OCI-LY7 (cell line): ENCODE data around the gene MROH2B. TPM values are rescaled to one million over a fixed set of nuclear protein-coding genes. Genes with fewer than 3 reads are reported as not detected.

ENCODE experiments used
- BruUV-seq: library from RNA; stranded (reverse); fragments of 400-500 nt; replicated peaks from 2 replicates; lab custom pipeline; 2021; lab: Mats Ljungman, UMichigan
- CTCF ChIA-PET: fragments of 300-600 bp; sonication (Branson Sonifier 250); formaldehyde crosslinking; loops from one replicate; lab custom pipeline; 2022; ENCODE audit warnings: antibody characterized with exemption; ENCODE audit not compliant: unreplicated experiment; lab: Charles Lee
- POLR2A ChIA-PET: fragments of 300-600 bp; sonication (Branson Sonifier 250); formaldehyde crosslinking; loops from one replicate; lab custom pipeline; 2022; ENCODE audit warnings: antibody characterized with exemption; lab: Charles Lee
- DNase-seq: peaks from one replicate; pipeline ENCODE4 v3.0.0-alpha.2; 2015; ENCODE audit warnings: low spot score
- H2AFZ ChIP-seq: fragments of 200-600 bp; sonication (generic), shearing (Covaris generic); 2 replicates; pipeline ENCODE4 v1.6.1; 2014; ENCODE audit warnings: mild to moderate bottlenecking, antibody characterized with exemption, low read length, moderate library complexity
- H3K27ac ChIP-seq: fragments of 200-600 bp; sonication (generic); 2 replicates; pipeline ENCODE4 v1.5.1; 2014; ENCODE audit warnings: mixed run types, low read depth, mild to moderate bottlenecking, moderate library complexity, low read length, inconsistent platforms; ENCODE audit not compliant: poor library complexity, severe bottlenecking
- H3K36me3 ChIP-seq: fragments of 200-600 bp; sonication (generic); 2 replicates; pipeline ENCODE4 v1.6.1; 2014; ENCODE audit warnings: mild to moderate bottlenecking, antibody characterized with exemption, low read length, moderate library complexity, mixed read lengths; ENCODE audit not compliant: insufficient read depth
- H3K4me1 ChIP-seq: fragments of 200-600 bp; sonication (generic); 2 replicates; pipeline ENCODE4 v1.5.1; 2014; ENCODE audit warnings: mild to moderate bottlenecking, low read length; ENCODE audit not compliant: insufficient read depth, poor library complexity, severe bottlenecking
- H3K4me2 ChIP-seq: fragments of 200-600 bp; sonication (generic); 2 replicates; pipeline ENCODE4 v1.6.1; 2014; ENCODE audit warnings: mild to moderate bottlenecking, low read length
- H3K4me3 ChIP-seq: fragments of 200-600 bp; sonication (generic); 2 replicates; pipeline ENCODE4 v1.5.1; 2014; ENCODE audit warnings: mild to moderate bottlenecking, low read depth, low read length; ENCODE audit not compliant: poor library complexity, severe bottlenecking
- H3K79me2 ChIP-seq: fragments of 200-600 bp; sonication (generic); 2 replicates; pipeline ENCODE4 v1.6.1; 2016; ENCODE audit warnings: low read depth, mild to moderate bottlenecking, low read length, moderate library complexity, mixed read lengths; ENCODE audit not compliant: insufficient read depth
- H3K9me2 ChIP-seq: fragments of 200-600 bp; sonication (generic); 2 replicates; pipeline ENCODE4 v1.6.1; 2016; ENCODE audit warnings: mild to moderate bottlenecking, low read length, mixed read lengths; ENCODE audit not compliant: insufficient read depth
- H3K9me3 ChIP-seq: fragments of 200-600 bp; sonication (generic); 2 replicates; pipeline ENCODE4 v1.6.1; 2014; ENCODE audit warnings: mild to moderate bottlenecking, mixed run types, low read length, mixed read lengths
- H4K20me1 ChIP-seq: fragments of 200-600 bp; sonication (generic); 2 replicates; pipeline ENCODE4 v1.6.1; 2014; ENCODE audit warnings: mild to moderate bottlenecking, antibody characterized with exemption, low read length, moderate library complexity, mixed read lengths; ENCODE audit not compliant: insufficient read depth
- CTCF ChIP-seq: fragments of 200-600 bp; sonication (generic); conservative IDR thresholded peaks from 2 replicates; pipeline ENCODE4 v1.5.1; 2014; ENCODE audit warnings: mild to moderate bottlenecking, antibody characterized with exemption, low read length, moderate library complexity, mixed read lengths
- EZH2phosphoT487 ChIP-seq: fragments of 200-600 bp; sonication (generic); IDR thresholded peaks from 2 replicates; pipeline ENCODE4 v1.6.1; 2018; ENCODE audit warnings: low read depth, borderline replicate concordance, mild to moderate bottlenecking, mixed run types, antibody characterized with exemption, low read length, moderate library complexity, mixed read lengths
- intact Hi-C: fragments of 100-400 bp; cut with micrococcal nuclease; formaldehyde crosslinking; loops from one replicate; pipeline ENCODE4 v1.10.0; 2022; ENCODE audit not compliant: unreplicated experiment
- total RNA-seq, 2 experiments: library from RNA; depleted of rRNA in 1 of 2; stranded (reverse); fragments of >200 nt in 1 of 2; shearing (Covaris generic) in 1 of 2; gene quantifications; 2 replicates each; pipeline ENCODE4 v1.2.3, GENCODE V29; 2014 to 2022

Gene MROH2B
- total RNA-seq, 2 experiments from 2014 or later: not detected

- Histone ChIP-seq H3K4me1 (no peaks in the 10 kb centered on the region), H2AFZ (no peak overlapping the region), H3K36me3 (no peaks in the 10 kb centered on the region), H4K20me1 (no peaks in the 10 kb centered on the region), H3K9me3 (no peaks in the 10 kb centered on the region), H3K79me2 (no peaks in the 10 kb centered on the region), H3K4me3 (no peak overlapping the region), H3K4me2 (no peak overlapping the region), H3K9me2 (no peaks in the 10 kb centered on the region), H3K27ac (no peak overlapping the region)
- no peak for DNase-seq
- no peak for TF ChIP-seq CTCF
- no peak for TF ChIP-seq EZH2phosphoT487
- POLR2A ChIA-PET: no interaction called here
- CTCF ChIA-PET: no interaction called here
- intact Hi-C loops: no loop called here
- no TSS peak for BruUV-seq
These were observed 94.3 kb downstream of the MROH2B start for GRCh38 chr5:40976836-40977235.

GRCh38 chr5:40976041-40976440 lies 95.1 kb downstream of the MROH2B start:
- Histone ChIP-seq H3K9me2 (no peaks in the 10 kb centered on the region), H3K27ac (no peak overlapping the region), H3K36me3 (no peaks in the 10 kb centered on the region), H3K4me3 (no peak overlapping the region), H3K79me2 (no peaks in the 10 kb centered on the region), H3K4me2 (no peak overlapping the region), H3K9me3 (no peaks in the 10 kb centered on the region), H2AFZ (no peak overlapping the region), H3K4me1 (no peaks in the 10 kb centered on the region), H4K20me1 (no peaks in the 10 kb centered on the region)
- no peak for TF ChIP-seq EZH2phosphoT487
- TF ChIP-seq CTCF: no peak
- DNase-seq: no peak
- no TSS peak for BruUV-seq
- CTCF ChIA-PET: no interaction called here
- intact Hi-C loops: no loop called here
- POLR2A ChIA-PET: no interaction called here

GRCh38 chr5:40973364-40974004 lies 97.7 kb downstream of the MROH2B start:
- Histone ChIP-seq H3K9me2 (no peaks in the 10 kb centered on the region), H3K79me2 (no peaks in the 10 kb centered on the region), H3K4me2 (no peak overlapping the region), H3K4me3 (no peak overlapping the region), H3K27ac (no peak overlapping the region), H4K20me1 (no peaks in the 10 kb centered on the region), H3K36me3 (no peaks in the 10 kb centered on the region), H3K4me1 (no peaks in the 10 kb centered on the region), H2AFZ (no peak overlapping the region), H3K9me3 (no peaks in the 10 kb centered on the region)
- no TSS peak for BruUV-seq
- ChIA-PET CTCF (no interaction called here), POLR2A (no interaction called here)
- DNase-seq: no peak
- intact Hi-C loops: no loop called here
- TF ChIP-seq EZH2phosphoT487: no peak
- TF ChIP-seq CTCF: no peak
